ENCODE measurements around the gene RAC2.
A peak's percentile ranks its signal among the peaks of the same experiment; 100 is the strongest.

The RAC2 gene

GRCh38 chr22:37275134-37275533 lies 31.1 kb upstream of the RAC2 start:
- DNase-seq (ENCODE audit: low spot score), result no peak

DNA sequence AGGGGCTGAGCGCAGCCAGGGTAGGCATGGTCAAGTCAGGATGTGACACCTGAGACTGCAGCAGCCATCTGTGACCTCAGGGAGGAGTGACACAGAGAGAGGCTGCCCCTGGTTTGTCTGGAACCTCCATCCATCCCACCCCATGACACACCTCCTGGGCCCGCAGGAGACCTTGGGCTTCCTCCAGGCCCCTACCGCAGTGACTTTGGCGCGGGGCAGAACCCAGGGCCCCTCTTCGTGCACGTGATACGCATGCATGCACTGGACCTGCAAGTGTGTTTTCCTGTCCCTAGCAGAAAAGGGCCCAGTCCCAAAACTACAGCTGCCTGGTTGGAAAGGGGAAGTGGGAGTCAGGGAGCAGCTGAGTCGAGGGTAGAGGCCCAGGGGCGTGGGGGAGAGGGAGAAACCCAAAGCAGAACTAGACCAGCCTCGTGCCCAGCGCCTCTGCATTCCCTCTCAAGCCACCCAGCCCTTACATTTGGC lies 30.4 kb upstream of the RAC2 start:
- DNase-seq (ENCODE audit: low spot score), result no peak

- no peak for DNase-seq (ENCODE audit: low spot score)
Observed at GRCh38 chr22:37273846-37274225, 29.8 kb upstream of the RAC2 start.

GRCh38 chr22:37273126-37273845 lies 29.2 kb upstream of the RAC2 start:
- no peak for DNase-seq (ENCODE audit: low spot score)

DNA sequence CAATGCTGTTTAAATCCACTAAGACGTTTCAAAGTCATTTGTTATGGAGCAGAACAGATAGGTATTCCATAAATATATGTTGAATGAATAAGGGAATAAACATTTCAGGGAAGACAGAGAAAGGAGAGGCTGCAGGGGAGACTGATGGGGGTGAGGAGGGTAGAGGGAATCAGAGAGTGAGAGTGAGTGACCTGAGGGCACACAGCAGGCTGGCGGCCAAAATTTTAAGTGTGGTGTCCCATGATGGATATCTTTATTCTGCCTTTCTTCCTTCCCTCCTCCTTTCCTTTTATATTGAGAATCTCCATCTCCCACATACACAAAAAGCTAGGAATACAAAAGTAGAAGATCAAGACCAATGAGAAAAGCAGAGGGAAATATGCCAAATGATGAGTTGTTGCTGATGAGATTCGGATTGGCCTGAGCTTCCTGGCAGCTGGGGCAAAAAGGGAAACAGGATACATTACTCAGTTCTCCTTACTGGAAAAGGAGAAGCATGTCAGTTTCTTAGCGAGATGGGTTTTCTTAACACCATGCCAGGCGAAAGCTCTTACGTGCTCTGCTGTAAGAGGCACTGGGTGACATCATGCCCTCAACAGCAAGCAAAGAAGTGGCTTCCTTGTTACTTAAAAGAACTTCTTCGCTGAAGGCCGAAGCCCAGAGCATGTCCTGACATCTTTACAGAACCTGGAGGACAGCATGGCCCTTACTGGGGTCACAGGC lies 27.0 kb upstream of the RAC2 start:
- DNase-seq (ENCODE audit: low spot score), result no peak

DNA sequence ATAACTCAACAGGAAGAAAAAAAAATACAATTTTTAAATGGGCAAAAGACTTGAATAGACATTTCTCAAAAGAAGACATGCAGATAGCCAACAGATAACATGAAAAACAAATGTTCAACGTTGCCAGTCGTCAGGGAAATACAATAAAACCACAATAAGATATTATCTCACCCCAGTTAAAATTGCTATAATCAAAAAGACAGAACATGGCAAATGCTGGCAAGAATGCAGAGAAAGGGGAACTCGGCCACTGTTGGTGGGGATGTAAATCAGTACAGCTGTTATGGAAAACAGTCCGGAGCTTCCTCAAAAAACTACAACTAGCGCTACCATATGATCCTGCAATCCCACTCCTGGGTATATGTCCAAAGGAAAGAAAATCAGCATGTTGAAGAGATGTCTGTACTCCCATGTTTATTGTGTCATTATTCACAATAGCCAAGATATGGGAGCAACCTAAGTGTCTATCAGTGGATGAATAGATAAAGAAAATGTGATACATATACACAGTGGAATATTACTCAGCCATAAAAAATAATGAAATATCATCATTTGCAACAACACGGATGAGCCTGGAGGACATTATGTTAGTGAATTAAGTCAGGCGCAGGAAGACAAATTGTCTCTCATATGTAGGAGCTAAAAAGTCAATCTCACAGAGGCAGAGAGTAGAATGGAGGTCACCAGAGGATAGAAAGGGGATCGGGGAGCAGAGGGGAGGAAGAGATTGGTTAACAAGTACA lies 26.0 kb upstream of the RAC2 start:
- DNase-seq (ENCODE audit: low spot score), result no peak

DNA sequence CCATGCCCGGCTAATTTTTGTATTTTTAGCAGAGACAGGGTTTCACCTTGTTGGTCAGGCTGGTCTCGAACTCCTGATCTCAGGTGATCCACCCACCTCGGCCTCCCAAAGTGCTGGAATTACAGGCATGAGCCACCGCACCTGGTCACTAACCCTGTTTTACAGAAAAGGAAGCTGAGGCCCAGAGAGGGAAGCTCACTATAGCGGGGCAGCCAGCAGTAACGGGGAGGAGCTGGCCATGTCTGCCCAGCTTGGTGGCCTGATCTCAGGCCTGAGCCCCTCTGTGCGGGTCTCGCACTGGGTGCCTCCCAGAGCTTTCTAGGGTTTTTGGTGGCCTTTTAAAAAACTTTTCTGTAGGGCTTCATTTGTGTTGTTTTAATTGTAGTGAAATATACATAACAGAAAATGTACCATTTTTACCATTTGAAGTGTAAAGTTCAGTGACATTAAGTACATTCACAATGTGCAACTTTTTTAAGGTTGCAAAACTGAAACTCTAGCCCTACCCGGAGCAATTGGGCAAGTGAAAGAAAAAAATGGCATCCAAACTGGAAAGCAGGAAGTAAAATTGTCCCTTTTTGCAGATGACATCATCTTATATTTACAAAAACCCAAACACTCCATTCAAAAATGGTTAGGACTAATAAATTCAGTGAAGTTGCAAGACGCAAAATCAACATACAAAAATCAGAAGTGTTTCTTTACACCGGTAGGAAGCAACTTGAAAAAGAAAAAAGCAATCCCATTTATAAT lies 23.8 kb upstream of the RAC2 start:
- no peak for DNase-seq (ENCODE audit: low spot score)

- DNase-seq (ENCODE audit: low spot score), result no peak
Observed at GRCh38 chr22:37267135-37267587, 23.1 kb upstream of the RAC2 start.

DNA sequence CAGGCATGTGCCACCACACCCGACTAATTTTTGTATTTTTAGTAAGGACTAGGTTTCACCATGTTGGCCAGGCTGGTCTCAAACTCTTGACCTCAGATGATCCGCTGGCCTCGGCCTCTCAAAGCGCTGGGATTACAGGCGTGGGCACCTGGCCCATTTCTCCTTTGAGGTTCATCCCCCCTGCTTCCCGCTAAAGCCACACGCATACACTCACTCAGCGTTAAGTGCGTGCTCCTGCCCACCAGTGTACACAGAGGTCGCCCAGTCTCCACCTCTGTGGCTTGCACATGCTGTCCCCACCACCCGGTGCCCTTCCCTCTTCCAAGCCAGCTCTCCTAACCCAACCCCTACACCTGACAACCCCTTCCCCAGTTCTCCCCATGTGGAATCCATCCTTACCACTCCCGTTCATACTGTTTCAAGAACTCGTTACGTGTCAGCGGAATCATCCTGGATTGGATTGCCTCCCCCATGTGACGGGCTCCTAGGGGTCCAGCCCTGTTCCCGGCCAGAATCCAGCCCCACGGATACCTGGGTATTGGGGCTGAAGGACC lies 22.6 kb upstream of the RAC2 start:
- no peak for DNase-seq (ENCODE audit: low spot score)

- DNase-seq (ENCODE audit: low spot score), result no peak
Observed at GRCh38 chr22:37263966-37264887, 20.2 kb upstream of the RAC2 start.

GRCh38 chr22:37262346-37262745 lies 18.3 kb upstream of the RAC2 start:
- no peak for DNase-seq (ENCODE audit: low spot score)

- DNase-seq (ENCODE audit: low spot score), result peak; percentile 39
Observed at GRCh38 chr22:37260901-37261336, 16.9 kb upstream of the RAC2 start.

DNA sequence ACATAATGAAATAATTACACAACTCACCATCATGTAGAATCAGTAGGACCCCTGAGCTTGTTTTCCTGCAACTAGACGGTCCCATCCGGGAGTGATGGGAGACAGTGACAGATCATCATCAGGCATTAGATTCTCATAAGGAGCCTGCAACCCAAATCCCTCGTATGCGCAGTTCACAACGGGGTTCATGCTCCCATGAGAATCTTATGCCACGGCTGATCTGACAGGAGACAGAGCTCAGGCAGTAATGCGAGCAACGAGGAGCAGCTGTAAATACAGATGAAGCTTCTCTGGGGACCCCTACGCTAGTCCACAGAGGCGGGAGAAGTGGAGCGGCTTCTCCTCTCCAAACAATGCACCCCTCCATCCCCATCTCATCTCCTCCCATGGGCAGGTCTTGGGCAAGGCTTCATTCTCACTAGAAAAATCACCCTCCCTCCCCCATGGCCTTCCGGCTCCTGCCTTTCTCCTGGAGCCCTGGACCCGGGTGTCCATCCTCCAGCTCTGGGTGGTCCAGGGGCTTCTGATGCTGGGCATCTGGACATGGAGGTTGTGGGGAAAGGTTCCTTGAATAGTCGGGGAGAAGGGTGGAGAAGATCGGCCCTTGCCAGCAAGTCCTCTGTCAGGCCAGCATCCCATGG lies 16.2 kb upstream of the RAC2 start:
- no peak for DNase-seq (ENCODE audit: low spot score)

DNA sequence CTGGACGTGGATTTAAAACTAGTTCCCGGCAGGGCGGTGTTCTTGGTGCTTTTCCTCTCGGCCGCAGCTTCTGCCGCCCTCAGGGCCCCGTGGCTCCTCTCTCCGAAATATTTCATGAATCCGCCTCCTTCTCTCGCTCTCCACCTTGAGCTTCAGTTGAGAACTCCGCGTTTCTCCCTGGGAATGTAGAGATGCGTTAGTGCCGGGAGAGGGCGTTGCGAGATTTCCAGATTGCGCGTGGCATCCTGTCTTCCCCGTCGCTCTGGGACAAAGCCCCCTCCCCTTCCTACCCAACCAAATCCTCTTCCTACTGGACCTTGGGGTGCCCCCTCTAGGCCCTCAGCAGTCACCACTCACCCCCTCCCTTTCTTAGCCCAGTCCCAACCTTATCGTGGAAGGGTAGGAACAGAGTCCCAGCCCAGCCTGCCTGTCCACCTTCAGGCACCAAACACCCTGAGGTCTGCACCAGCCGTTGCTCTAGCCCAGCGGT lies 15.5 kb upstream of the RAC2 start:
- DNase-seq (ENCODE audit: low spot score), result no peak

GRCh38 chr22:37258753-37259401 lies 14.8 kb upstream of the RAC2 start:
- no peak for DNase-seq (ENCODE audit: low spot score)

GRCh38 chr22:37258005-37258752 lies 14.1 kb upstream of the RAC2 start:
- DNase-seq (ENCODE audit: low spot score), result no peak

DNA sequence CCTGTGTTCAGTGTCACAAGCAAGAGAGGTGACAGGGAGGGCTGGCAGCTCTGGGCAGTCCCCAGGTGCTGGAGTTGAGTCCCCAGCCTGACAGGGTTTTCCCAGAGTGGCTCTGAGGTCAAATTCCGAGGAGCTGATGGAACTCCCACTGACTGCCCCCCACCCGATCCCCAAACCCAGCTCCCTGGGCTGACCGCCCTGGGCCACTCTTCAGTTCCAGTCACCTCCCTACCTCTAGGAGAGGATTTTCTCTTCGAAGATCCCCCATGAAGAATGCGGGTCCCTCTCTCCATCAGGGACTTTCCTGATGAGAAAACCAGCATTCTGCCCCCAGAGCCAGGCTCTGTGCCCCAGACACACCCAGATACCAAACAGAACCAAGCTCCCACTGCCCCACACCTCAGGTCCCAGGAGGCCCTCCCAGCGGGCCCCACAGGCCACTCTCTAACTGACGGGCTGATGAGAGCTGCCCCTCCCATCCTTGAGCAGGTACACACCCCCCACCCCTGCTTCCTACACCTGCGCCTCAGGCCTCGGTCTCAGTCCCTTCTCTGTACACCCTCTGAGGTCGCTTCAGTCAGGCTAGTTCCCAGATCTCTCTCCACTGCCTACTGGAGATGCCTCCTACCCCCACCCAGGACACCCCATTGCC lies 12.1 kb upstream of the RAC2 start:
- no peak for DNase-seq (ENCODE audit: low spot score)

GRCh38 chr22:37255558-37256006 lies 11.5 kb upstream of the RAC2 start:
- DNase-seq (ENCODE audit: low spot score), result no peak
